GM21515 (cell line): ENCODE results near the gene CSRP3.
"Not testable (repeated sequence)": the region's sequence is repeated elsewhere in the genome, so short reads cannot be mapped to it uniquely, and the experiment has no call there.

Source experiments
- ATAC-seq: cut with Tn5 transposase; IDR thresholded peaks from one replicate; pipeline ENCODE4 v1.9.1; 2021; ENCODE audit not compliant: unreplicated experiment

The CSRP3 gene

DNA sequence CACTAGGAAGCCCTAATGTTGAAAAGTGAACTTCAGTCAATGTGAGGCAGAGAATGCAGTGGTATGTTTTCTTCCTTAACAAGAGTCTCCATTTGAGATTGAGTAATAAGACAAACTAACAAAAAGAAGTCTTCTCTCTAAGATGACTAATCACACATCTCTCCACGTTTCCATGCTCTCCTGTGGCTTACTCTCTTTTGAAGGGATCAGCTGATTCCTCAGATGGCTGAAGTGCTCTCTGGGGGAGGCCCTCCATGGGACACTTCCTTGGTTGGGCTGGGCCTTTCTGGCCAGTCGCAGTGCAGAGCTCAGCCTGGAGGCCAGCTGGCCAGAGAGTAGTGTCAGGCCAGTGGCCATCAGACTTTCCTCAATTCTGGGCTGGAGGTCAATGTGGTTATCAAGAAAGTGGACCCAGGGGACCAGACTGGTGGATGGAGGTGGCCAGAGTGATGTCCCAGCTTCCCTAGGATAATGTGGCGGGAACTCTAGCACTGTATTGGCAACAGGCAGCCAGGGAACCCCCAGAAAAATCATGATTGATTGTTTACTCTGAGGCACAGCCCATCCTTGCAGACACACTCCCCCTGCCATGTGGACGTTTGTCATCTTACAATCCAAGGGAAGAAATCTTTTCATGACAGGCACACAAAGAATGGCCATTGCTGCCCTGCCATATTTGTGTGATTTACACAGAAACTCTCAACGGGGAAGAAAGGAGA lies 14.5 kb downstream of the CSRP3 start:
- no peak for ATAC-seq

DNA sequence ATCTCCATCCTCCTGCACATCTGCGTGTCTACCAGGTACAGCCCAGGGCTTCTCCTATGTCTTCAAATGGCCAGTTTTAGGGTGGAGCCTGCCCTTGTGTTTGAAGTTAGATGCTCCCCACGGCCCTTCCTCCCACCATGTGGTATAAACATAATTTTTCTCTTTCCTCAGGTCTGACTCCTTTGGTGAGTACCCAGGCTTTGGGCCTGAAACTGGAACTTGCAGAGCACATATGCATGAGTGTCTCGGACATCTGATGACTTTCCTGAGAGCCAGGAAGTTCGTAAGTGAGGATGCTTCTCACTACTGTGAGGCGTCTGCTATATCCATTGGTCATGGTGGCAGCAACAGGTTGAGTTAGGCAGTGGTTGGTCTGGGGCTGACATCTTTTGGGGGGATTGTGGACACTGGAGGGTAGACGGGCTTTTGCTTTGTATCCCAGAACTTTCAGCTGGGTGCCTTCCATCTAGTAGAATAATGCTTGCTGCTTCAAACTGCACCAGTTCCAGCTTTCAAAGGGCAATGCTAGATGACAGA lies 16.2 kb downstream of the CSRP3 start:
- no peak for ATAC-seq

- no peak for ATAC-seq
Measured at GRCh38 chr11:19185036-19185435, 16.7 kb downstream of the CSRP3 start.

- no peak for ATAC-seq
Measured at GRCh38 chr11:19183646-19184045, 18.1 kb downstream of the CSRP3 start.

GRCh38 chr11:19181531-19182261 lies 20.1 kb downstream of the CSRP3 start:
- no peak for ATAC-seq

DNA sequence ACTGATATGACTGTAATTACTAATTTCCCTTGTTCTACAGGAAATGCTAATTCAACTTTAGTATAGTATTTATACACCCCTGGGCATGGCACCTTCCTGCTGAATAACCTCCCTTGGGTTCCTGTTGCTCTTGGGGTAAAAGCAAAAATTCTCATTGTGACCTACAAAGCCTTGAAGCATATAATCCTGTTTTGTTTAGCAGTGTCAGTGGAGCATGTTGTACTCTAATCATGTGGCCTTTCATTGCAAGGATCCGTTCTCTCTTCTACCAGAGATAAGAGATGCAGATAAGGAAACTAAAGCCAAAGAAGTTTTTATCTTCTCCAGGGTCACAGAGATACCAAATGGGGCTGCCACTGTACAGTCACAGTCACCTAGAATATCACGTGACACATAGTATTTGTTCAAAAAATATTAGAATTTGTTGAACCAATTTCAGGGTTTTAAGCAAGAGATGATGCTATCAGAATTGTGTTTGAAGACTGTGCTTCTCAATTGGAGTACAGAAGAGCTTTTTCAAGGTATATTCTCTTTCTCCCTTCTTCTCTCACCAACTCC lies 25.1 kb downstream of the CSRP3 start:
- ATAC-seq, result no peak

DNA sequence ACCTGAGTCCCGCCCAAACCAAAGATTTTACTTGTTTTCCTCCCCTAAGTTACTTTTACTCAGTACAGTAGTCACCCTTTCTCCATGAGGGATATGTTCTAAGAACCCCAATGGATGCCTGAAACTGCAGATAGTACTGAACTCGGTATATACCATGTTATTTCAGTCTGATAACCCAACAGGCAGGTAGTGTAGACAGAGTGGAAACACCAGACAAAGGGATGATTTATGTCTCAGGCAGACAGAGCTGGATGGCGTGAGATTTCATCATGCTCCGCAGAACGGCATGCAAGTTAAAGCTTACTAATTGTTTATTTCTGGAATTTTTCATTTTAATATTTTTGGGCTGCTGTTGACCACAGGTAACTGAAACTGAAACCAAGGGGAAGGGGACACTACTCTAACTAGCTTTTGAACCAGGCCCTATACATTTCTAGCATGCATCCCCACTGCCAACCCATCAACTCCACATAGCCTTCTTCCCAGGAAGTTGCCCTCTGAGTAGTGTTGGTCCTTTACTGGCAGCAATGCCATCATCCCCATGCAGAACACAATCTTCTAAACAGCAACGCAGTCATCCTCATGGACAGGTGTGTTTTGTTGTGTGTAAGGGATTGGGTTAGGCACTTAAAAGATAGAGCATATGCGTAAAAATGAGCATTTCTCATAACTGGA lies 27.7 kb downstream of the CSRP3 start:
- no peak for ATAC-seq

- no peak for ATAC-seq
Measured at GRCh38 chr11:19173004-19173689, 28.6 kb downstream of the CSRP3 start.

DNA sequence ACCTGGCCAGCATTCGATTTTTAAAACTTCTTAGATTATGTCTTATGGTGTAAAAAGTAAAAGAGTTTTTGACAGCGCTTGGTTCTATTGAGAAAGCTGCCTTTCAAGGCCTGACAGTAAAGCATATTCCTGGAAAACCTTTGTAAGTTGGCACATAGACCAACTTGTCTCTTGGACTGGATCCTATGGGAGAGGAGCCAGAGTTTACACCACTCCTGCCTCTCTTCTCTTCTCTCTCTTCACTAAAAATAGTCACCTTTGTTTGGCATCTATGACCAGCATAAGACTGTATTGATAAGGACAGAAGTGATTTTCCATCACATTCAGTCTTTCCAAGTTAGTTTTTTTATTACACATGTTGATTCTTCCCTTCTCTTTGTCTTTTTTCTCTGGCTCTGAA lies 33.7 kb downstream of the CSRP3 start:
- no peak for ATAC-seq

DNA sequence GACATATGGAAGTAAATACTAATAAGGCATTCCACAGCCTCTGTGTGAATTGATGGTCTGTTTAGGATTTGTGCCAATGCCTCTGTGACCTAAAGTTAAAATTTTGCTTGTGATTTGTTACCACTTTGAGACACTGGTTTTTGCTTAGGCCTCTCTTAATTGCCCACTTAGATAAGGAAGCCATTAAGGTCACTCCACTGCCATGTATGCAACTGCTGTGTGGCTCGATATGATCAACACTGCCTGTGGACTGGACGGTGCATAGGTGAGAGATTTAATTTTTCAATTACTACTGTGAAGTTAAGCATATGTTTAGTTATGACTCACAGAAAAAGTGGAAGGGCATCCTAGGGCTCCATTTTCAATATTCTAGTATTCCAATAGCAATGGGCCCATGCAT lies 36.9 kb downstream of the CSRP3 start:
- no peak for ATAC-seq

GRCh38 chr11:19164230-19164855 lies 37.4 kb downstream of the CSRP3 start:
- ATAC-seq, result no peak

DNA sequence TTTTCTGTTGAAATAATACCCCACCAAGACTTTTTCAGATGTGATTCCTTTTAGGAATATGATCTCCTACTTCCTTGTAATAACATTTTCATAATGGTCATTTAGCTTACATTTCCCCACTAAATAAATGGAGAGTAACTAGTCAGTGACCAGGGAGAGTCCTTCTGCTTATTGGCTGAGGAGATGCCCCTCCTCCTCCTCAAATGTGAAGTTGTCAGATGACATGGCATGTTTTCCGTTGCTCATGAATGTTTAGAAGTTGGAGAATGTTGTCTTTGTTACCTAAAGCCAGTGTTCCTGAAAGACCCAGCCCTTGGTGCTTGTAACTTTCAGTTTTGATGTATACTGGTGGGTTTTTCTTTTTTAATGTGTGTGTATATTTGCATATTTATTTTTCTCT lies 38.2 kb downstream of the CSRP3 start:
- no peak for ATAC-seq

GRCh38 chr11:19162951-19163505 lies 38.8 kb downstream of the CSRP3 start:
- no peak for ATAC-seq

GRCh38 chr11:19161651-19162050 lies 40.1 kb downstream of the CSRP3 start:
- no peak for ATAC-seq

DNA sequence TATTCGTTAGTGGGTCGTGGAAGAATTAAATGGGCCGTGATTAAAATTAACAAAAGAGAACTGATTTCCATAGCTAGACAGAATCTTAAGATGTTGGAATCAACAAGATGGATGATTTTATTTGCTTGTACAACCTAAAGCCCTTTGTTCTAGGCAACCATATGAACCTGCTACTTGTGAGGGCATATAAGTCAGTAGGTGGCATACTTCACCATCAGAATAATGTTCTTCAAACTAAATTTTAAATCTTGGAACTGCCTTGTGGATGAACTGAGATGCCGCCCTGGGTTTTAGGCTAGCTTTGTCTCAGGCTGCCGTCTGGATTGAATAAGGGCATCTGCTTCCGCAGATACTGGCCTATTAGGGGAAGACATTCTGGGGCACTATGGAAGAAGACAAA lies 40.9 kb downstream of the CSRP3 start:
- no peak for ATAC-seq

GRCh38 chr11:19156892-19157291 lies 44.9 kb downstream of the CSRP3 start:
- ATAC-seq, result no peak

- ATAC-seq, result no peak
Measured at GRCh38 chr11:19145319-19145718, 56.5 kb downstream of the CSRP3 start.

DNA sequence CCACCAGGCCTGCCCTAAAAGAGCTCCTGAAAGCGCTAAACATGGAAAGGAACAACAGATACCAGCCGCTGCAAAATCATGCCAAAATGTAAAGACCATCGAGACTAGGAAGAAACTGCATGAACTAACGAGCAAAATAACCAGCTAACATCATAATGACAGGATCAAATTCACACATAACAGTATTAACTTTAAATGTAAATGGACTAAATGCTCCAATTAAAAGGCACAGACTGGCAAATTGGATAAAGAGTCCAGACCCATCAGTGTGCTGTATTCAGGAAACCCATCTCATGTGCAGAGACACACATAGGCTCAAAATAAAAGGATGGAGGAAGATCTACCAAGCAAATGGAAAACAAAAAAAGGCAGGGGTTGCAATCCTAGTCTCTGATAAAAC lies 64.9 kb downstream of the CSRP3 start:
- ATAC-seq, result not testable (repeated sequence)

GRCh38 chr11:19134004-19134403 lies 67.8 kb downstream of the CSRP3 start:
- ATAC-seq, result no peak
